Glutamatergic neuron (in vitro differentiated cells): ENCODE results near the gene OBSL1. TPM values are rescaled to one million over a fixed set of nuclear protein-coding genes. Genes with fewer than 3 reads are reported as not detected.
A peak's percentile ranks its signal among the peaks of the same experiment; 100 is the strongest.

ENCODE experiments used
- DNase-seq: peaks from one replicate; pipeline ENCODE4 v3.0.0; 2022
- H3K27ac Mint-ChIP-seq: one replicate; pipeline ENCODE4 v1.8.0; 2020; ENCODE audit warnings: mild to moderate bottlenecking, mixed read lengths, inconsistent platforms; ENCODE audit not compliant: unreplicated experiment
- H3K27me3 Mint-ChIP-seq: one replicate; pipeline ENCODE4 v1.8.0; 2020; ENCODE audit warnings: mild to moderate bottlenecking, moderate library complexity, mixed read lengths, inconsistent platforms; ENCODE audit not compliant: unreplicated experiment
- H3K36me3 Mint-ChIP-seq: one replicate; pipeline ENCODE4 v1.8.0; 2020; ENCODE audit warnings: mild to moderate bottlenecking, mixed read lengths, inconsistent platforms; ENCODE audit not compliant: unreplicated experiment
- H3K4me1 Mint-ChIP-seq: one replicate; pipeline ENCODE4 v1.8.0; 2020; ENCODE audit warnings: mild to moderate bottlenecking, low read depth, mixed read lengths, inconsistent platforms; ENCODE audit not compliant: unreplicated experiment
- H3K4me3 Mint-ChIP-seq: one replicate; pipeline ENCODE4 v1.8.0; 2020; ENCODE audit warnings: mild to moderate bottlenecking, mixed read lengths, inconsistent platforms; ENCODE audit not compliant: unreplicated experiment
- H3K9me3 Mint-ChIP-seq: one replicate; pipeline ENCODE4 v1.8.0; 2020; ENCODE audit warnings: mild to moderate bottlenecking, moderate library complexity, mixed read lengths, inconsistent platforms; ENCODE audit not compliant: unreplicated experiment
- total RNA-seq: library from RNA; stranded (reverse); fragmentation: NEBNext Ultra II Directional; extraction: Animal tissue kit (Norgen Biotek cat#: 25700); gene quantifications from one replicate; pipeline ENCODE4 v1.2.1, GENCODE V29; 2021; ENCODE audit not compliant: unreplicated experiment
- TF ChIP-seq, protein P1 (sequence below): fragments of 200-600 bp; sonication (generic); IDR thresholded peaks from one replicate; pipeline ENCODE4 v1.5.0; 2021; ENCODE audit not compliant: partially characterized antibody, unreplicated experiment

Gene OBSL1
- total RNA-seq, 1 donor from 2014 or later, result 47.9 TPM

DNA sequence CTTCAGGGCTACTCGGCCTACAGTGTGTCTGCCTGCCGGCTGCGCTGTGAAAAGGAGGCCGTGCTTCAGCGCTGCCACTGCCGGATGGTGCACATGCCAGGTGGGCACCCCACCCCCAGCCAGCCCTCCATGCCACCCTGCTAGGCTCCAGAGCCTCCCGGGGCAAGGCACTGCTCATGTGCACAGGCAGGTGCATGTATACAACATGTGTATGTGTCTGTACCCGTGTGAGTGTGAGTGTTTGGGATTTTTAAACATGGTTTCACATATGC is 39.0 kb downstream of the OBSL1 start:
- no peak overlapping the region for H3K27ac Mint-ChIP-seq
- peaks cover 15% of the 10 kb centered on the region for H3K4me1 Mint-ChIP-seq
- TF ChIP-seq, protein P1, sequence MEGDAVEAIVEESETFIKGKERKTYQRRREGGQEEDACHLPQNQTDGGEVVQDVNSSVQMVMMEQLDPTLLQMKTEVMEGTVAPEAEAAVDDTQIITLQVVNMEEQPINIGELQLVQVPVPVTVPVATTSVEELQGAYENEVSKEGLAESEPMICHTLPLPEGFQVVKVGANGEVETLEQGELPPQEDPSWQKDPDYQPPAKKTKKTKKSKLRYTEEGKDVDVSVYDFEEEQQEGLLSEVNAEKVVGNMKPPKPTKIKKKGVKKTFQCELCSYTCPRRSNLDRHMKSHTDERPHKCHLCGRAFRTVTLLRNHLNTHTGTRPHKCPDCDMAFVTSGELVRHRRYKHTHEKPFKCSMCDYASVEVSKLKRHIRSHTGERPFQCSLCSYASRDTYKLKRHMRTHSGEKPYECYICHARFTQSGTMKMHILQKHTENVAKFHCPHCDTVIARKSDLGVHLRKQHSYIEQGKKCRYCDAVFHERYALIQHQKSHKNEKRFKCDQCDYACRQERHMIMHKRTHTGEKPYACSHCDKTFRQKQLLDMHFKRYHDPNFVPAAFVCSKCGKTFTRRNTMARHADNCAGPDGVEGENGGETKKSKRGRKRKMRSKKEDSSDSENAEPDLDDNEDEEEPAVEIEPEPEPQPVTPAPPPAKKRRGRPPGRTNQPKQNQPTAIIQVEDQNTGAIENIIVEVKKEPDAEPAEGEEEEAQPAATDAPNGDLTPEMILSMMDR, result no peak
- H3K4me3 Mint-ChIP-seq, result no peak overlapping the region
- H3K9me3 Mint-ChIP-seq, result peaks cover 7% of the 10 kb centered on the region
- no peak for DNase-seq
- H3K27me3 Mint-ChIP-seq, result peaks cover 14% of the 10 kb centered on the region
- H3K36me3 Mint-ChIP-seq, result no peaks in the 10 kb centered on the region

DNA sequence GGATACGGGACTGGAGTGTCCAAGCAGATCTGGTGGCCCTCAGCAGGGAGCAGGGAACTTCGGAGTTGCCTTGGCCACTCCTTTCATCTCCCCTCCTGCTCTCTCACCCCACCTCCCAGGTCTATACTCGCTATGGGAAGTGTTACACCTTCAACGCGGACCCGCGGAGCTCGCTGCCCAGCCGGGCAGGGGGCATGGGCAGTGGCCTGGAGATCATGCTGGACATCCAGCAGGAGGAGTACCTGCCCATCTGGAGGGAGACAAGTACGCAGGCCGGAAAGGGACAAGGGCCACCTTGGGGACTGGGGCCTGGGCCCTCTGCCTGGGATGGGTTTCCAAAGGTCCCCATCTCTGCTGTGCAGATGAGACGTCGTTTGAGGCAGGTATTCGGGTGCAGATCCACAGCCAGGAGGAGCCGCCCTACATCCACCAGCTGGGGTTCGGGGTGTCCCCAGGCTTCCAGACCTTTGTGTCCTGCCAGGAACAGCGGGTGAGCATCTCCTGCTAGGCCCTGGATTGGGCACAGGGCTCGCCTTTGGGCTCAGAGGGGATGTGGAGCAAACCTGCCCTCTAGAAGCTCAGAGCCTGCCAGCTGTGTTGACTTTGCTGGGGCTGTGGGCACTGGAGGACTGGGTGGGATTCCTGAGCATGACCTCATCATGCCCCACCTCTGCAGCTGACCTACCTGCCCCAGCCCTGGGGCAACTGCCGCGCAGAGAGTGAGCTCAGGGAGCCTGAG is 39.5 kb downstream of the OBSL1 start:
- H3K4me3 Mint-ChIP-seq, result no peak overlapping the region
- H3K4me1 Mint-ChIP-seq, result peaks cover 15% of the 10 kb centered on the region
- peaks cover 14% of the 10 kb centered on the region for H3K27me3 Mint-ChIP-seq
- DNase-seq, result no peak
- H3K9me3 Mint-ChIP-seq, result peaks cover 7% of the 10 kb centered on the region
- H3K36me3 Mint-ChIP-seq, result no peaks in the 10 kb centered on the region
- H3K27ac Mint-ChIP-seq, result no peak overlapping the region
- TF ChIP-seq, protein P1, result no peak

GRCh38 chr2:219530048-219530963 is 41.0 kb downstream of the OBSL1 start:
- no peaks in the 10 kb centered on the region for H3K36me3 Mint-ChIP-seq
- H3K27ac Mint-ChIP-seq, result no peak overlapping the region
- peaks cover 8% of the 10 kb centered on the region for H3K9me3 Mint-ChIP-seq
- H3K27me3 Mint-ChIP-seq, result peaks cover 17% of the 10 kb centered on the region
- DNase-seq, result peak; percentile 95
- TF ChIP-seq, protein P1, result peak; percentile 84
- H3K4me1 Mint-ChIP-seq, result peaks cover 23% of the 10 kb centered on the region
- H3K4me3 Mint-ChIP-seq, result peak overlapping the region; percentile 52

- Mint-ChIP-seq H3K27ac (no peak overlapping the region), H3K27me3 (peaks cover 14% of the 10 kb centered on the region), H3K36me3 (no peaks in the 10 kb centered on the region), H3K4me1 (peaks cover 23% of the 10 kb centered on the region), H3K4me3 (no peak overlapping the region), H3K9me3 (peaks cover 6% of the 10 kb centered on the region)
- no peak for DNase-seq
- TF ChIP-seq, protein P1, result no peak
Observed at GRCh38 chr2:219527472-219527871, 43.9 kb downstream of the OBSL1 start.

DNA sequence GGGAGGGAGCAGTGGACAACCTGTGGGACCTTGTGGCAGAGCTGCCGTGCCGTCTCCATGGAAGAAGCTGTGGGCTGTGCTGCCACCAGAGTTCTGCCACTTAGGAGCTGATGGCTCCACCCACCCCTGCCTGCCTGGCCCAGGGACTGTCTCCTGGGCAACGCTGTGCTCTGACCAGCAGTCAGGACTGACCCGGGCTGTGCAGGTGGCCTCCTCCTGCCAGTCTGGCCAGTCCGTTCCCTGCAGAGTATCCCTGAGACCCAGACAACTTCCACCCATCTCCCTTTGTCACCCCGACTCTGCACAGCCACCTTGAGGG is 44.3 kb downstream of the OBSL1 start:
- Mint-ChIP-seq H3K27me3 (peaks cover 14% of the 10 kb centered on the region), H3K4me3 (no peak overlapping the region), H3K27ac (no peak overlapping the region), H3K4me1 (peaks cover 24% of the 10 kb centered on the region), H3K36me3 (no peaks in the 10 kb centered on the region), H3K9me3 (peaks cover 6% of the 10 kb centered on the region)
- TF ChIP-seq, protein P1, result no peak
- no peak for DNase-seq
